GM19193 (cell line): ENCODE results near the gene SMC4.

Experiments
- POLR2A ChIP-seq: IDR thresholded peaks from 4 replicates; pipeline ENCODE4 v1.6.1; 2011; ENCODE audit not compliant: insufficient read depth, insufficient read length; ENCODE audit errors: extremely low read depth

SMC4 gene

DNA sequence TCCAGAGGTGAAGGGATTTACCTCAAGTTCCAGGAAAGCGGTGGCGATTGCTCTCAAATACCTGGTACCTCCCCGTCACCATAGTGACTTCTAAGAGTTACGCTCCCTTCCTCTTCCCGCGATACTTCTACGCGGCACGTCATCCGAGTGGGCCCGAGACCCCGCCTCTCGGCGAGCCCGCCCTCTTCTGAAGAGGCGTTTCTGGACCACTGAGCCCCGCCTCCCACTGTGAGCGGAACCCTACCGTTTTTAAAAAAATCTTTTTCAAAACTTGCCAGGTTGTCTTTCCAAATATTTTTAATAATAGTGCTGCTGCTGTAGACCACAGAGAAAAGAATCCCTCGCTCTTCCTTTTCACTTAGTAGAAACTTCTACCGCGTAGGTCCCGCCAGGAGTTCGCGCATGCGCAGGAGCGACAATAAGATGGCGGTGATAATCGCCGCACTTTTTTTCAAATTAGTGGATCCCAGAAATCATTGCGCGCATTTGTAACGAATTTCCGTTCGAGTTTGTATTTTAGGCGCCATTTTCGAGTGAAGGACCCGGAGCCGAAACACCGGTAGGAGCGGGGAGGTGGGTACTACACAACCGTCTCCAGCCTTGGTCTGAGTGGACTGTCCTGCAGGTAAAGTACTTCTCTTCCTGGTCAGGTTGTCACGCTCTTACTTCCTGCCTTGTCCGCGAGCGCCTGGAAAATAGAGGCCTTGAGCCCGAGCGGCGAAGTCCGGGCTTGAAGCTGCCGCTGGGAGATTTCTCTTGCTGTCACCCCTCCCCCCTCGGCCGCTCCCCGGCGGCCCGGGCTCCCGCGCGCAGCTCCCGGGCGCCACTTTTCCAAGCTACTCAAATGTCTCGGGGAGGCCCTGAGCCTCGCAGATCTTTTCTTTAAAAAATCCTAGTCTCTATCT, at the start of gene SMC4, which contains the start of gene IFT80:
Gene SMC4 (plus strand): TSS at position 526 of the 905 bp plus-strand sequence. CDS start 1,177 bp downstream, outside the sequence.
Gene IFT80 (minus strand): TSS at position 101 of the 905 bp plus-strand sequence. CDS start 14,625 bp downstream, outside the sequence.
- TF ChIP-seq POLR2A, result peak; percentile 79

DNA sequence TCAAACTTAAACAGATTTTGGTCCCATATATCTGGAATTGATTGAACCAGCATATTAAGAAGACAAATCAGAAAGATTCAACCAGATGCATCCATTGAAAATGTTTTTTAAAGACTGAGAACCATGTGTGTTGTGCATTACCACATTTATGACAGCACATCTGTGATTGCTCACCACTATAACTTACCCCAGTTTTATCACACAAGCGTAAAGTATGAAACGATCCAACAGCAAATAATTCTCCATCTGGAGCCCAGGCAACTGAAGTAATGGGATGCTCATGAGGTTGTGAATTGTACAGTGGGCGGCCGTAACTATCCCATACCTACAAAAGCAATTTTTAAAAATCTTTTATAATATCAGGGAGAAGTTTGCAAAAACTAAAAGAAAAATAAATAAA, 43.6 kb upstream of the SMC4 start:
- TF ChIP-seq POLR2A, result no peak

DNA sequence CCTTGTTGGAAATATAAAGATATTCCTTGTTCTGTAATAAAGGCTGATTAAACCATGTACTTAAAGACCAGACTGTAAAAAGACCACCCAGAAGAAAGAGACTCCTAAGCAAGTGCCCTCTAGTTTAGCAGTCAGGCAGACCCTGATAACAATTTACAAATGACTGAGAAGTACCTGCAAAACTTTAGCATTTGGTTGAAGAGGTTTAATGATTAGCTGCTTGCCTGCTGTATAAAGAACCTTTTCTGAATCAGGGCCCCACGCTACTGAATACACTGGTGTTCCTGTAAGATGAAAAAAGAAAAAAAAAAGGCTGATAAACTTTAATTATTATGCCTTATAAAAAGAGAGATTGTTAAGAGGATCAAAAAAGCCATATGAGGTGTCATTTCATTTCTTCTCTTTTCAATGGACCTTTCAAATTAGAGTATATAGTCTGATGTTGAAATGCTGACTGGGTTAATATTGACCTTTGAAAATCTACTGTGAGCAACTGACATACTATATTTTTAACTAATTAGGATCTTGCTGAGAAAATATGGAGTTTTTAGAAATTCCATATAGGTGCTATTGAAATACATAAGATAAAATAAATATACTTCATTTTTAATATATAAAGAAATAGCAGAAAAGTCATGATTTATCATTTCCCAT, 33.5 kb upstream of the SMC4 start:
- TF ChIP-seq POLR2A, result no peak

DNA sequence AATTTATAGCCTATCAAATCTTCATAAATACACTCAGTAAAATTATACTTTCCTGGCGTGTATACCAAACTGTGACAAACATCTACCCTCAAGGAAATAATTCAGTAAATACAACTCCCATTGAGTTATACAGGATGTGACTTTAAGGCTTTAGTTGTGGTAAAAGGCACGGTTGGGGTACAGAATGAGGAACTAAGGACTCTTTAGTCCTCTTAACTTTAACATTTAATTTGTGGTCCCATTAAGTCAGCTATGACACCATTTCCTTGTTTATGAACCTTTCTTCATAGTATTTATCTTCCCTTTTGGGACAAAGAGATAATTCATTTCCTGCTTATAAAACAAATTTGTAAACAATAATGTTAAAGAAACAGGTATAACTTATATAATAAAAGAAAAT, 30.6 kb upstream of the SMC4 start:
- no peak for TF ChIP-seq POLR2A

DNA sequence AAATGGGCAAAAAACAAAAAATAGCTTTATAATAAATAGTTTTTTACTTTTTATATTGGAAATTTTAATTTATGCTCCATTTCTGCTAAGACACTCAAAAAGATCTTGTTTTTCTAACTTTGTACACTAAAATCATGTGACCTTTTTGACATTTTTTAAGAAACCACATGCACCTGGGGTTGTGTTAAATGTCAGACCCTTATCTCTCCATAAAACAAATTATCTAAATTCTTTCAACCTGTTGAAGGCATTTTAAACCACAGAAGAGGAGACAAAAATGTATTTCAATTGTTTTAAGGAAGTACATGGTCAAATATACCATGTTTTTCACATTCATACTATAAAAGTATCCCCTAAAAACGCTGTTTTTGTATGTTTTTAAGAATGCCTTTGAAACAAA, 29.7 kb upstream of the SMC4 start:
- no peak for TF ChIP-seq POLR2A

DNA sequence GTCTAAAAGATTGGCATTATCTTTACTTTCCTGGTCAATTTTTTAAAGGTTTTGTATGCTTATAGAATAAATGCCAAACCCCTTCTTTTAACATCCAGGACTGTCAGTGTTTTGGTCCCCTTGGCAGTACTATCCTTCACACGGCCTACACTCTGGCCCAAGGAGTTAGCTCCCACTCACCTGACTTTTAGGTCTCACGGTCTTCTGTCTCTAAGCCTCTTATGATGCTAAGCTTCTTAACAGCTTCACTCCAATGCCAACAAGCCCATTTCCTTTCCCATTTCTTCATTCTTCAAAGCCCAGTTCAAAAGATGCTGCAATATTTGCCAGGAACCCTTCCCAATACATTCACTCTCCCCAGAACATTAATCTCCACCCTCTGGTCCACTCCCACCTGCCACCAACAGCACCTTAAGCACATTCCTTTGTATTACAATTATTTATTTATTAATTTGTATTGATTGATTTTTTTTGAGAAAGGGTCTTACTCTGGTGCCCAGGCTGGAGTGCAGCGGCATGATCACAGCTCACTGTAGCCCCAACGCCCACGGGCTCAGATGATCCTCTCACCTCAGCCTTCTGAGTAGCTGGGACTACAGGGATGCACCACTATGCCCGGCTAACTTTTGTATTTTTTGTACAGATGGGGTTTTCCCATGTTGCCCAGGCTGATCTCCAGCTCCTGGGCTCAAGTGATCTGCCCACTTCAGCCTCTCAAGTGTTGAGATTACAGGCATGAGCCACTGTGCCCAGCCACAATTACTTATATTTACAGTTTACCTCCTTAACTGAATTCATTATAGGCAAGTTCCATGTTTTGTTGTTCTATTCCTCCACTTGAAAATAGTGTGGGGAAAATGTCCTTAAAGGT, 28.2 kb upstream of the SMC4 start:
- no peak for TF ChIP-seq POLR2A

DNA sequence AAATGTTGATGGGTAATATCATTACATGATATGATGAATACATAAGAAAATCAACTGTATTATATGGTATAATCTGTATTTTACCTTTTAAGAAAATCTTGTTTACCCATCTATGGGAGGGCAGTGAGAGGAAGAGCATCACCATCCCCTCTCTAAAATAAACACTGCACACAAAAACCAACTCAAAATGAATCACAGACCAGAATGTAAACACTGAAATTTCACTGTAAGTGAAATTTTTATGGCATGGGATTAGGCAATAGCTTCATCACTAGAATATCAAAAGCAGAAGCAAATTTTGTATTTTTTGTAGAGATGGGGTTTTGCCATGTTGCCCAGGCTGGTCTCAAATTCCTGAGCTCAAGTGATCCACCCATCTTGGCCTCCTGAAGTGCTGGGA, 26.7 kb upstream of the SMC4 start:
- TF ChIP-seq POLR2A, result no peak

DNA sequence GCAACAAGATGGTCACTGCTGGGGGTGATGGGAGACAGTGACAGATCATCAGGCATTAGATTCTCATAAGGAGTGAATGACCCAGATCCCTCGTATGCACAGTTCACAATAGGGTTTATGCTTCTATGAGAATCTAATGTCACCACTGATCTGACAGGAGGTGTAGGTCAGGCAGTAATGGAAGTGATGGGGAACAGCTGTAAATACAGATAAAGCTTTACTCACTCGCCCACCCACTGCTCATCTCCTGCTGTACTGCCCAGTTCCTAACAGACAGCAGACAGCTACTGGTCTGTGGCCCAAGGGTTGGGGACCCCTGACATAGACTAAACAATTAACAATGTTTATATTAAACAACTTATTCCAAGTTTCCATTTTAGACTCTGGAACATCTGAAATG, 25.8 kb upstream of the SMC4 start:
- no peak for TF ChIP-seq POLR2A

DNA sequence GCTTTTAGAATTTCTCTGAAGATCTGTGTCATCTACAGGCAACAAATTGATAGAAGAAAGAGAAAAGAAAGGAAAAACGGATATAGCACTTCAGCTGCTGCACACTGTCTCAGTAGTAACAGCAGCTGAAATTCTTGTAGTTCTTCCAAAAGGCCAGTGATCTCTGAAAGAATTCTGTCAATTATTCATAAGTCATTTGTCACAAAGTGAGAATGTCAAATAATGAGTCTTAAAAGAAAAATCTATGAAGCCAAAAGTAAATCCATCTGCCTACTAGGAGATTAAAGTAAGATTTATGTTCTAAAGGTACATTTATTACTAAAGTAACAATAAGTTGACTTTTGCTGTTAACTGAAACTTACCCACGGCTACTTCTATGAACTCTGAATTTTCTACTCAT, 25.0 kb upstream of the SMC4 start:
- TF ChIP-seq POLR2A, result no peak

DNA sequence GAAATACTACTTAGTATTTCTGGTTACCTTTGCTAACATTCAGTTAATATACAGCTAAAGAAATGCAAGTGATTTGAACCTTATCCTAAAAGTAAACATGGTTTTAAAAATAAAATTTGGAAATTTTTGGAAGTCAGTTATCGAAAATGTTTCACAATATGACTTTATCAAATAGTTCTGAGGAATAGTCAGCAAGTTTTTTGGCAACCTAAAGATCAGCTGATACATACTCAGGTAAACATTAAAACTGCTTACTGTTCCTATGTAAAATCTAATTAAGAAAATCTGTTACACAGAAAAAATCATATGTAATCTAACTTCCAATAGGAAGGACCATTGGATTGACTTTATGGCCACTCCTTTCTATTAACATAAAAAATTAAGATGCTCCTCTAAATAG, 24.5 kb upstream of the SMC4 start:
- TF ChIP-seq POLR2A, result no peak

DNA sequence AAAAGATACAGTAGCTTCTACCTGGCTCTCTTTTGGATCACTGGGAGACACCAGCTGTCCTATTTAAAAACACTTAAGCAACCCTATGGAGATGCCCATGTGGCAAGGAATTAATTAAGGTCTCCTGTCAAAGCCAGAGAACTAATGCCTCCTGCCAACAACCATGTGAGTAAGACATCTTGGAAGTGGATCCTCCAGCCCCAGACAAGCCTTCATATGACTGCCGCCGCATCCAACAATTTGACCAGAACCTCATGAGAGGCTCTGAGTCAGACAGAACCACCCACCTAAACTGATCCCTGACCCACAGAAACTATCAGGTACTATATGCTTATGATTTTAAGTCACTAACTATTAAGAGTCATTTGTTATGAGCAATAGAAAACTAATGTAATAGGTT, 22.8 kb upstream of the SMC4 start:
- no peak for TF ChIP-seq POLR2A

DNA sequence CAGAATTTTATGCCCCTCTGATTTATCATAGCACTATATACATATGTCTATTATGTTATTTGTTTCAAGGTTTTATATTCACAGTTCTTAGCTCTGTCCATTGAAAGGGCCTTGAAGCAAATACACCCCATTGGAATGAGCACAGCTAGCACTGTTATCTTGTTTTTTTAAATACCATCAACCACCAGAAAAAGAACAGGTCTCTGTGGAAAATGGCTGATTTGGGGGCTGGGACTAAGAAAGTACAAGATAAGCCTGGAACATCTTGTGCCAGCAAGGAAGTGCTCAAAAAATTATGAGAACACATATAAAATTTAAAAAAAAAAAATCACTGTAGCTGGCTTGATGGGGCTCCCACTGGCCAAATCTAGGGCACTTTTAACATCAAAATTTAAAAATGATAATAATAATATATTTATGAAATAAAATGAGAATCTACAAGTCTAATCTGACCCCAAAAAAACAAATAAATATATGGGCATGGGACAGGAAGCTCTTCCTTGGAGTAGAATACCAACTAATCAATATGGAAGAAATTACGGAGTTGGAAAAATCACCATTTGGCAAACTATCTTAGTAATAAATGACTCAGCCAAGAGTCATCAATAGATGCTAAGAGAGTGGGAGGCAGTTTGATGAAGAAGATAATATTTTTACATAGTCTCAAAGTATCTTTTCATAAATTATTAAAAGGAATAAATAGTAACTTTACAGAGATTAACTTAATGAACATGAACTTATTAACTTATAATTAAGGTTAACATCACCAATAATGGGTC, 20.9 kb upstream of the SMC4 start:
- no peak for TF ChIP-seq POLR2A

DNA sequence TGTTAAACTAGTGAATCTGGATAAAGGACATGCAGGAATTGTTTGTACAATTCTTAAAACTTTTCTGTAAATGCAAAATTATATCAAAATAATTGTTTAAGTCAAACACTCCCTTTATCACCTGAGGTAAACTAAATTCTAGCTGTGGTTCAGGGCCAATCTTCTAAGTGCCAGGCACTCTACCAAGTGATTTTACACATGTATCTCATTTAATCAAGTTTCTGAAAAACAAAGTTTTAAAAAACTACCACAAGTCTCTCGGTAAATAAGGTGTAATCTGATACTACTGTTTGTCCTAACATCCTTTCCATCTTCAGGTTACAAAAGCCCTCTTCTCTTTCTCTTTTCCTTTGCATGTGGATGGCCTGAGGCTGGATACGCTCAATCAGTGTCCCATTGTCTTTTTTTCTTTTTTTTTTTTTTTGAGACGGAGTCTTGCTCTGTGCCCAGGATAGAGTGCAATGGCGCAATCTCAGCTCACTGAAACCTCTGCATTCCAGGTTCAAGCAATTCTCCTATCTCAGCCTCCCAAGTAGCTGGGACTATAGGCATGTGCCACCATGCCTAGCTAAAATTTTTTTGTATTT, 19.7 kb upstream of the SMC4 start:
- no peak for TF ChIP-seq POLR2A

DNA sequence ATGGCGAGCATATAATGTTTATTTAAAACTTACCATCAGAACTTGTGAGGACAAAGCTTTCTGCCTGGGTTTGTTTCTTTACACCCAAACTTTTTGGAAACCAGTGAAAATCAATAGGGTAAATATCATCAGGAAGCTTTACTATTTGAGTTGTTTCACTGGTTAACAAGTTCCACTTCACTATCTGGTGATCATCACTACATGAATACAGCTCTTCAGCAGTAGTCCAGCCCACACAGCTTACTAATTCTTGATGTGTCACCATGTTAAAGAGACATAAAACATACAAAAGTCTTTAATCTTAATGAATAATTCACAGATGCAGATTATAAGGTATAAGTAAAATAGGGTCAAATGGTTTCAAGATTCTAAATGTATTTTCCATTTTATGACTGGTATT, 18.0 kb upstream of the SMC4 start:
- TF ChIP-seq POLR2A, result no peak
